K562 (cell line): ENCODE data around the gene NDUFV3. TPM values are rescaled to one million over a fixed set of nuclear protein-coding genes. Genes with fewer than 3 reads are reported as not detected.
A peak's percentile ranks its signal among the peaks of the same experiment; 100 is the strongest.

Experiments
- ETV1 ChIP-seq: fragments of 450-650 bp; conservative IDR thresholded peaks from 2 replicates; pipeline ENCODE4 v1.6.1; 2016; ENCODE audit warnings: missing genetic modification characterization, control low read depth, low read depth, missing compliant biosample characterization
- HDAC1 ChIP-seq, 2 experiments: fragments of 450-650 bp; IDR thresholded peaks; 2 replicates each; pipeline ENCODE4 v1.6.1; 2016 to 2017; ENCODE audit warnings: inconsistent platforms in 1 of 2, mild to moderate bottlenecking in 1 of 2, moderate library complexity in 1 of 2
- KLF1 ChIP-seq: fragments of 450-650 bp; IDR thresholded peaks from 2 replicates; pipeline ENCODE4 v1.6.1; 2016; ENCODE audit warnings: missing genetic modification characterization, missing compliant biosample characterization
- NFIC ChIP-seq: fragments of 450-650 bp; IDR thresholded peaks from 2 replicates; pipeline ENCODE4 v1.6.1; 2017; ENCODE audit warnings: mild to moderate bottlenecking, inconsistent platforms
- PBX2 ChIP-seq, 2 experiments: IDR thresholded peaks in 1 of 2; conservative IDR thresholded peaks in 1 of 2; 2 replicates each; pipeline ENCODE4 v1.6.1; 2016; ENCODE audit warnings: low read depth in 2 of 2, mild to moderate bottlenecking in 1 of 2, missing compliant biosample characterization in 1 of 2, missing genetic modification characterization in 1 of 2, moderate library complexity in 1 of 2
- POLR2AphosphoS5 ChIP-seq: IDR thresholded peaks from 2 replicates; pipeline ENCODE4 v1.6.1; 2011; ENCODE audit warnings: mild to moderate bottlenecking, low read depth, low read length, moderate library complexity; ENCODE audit not compliant: control insufficient read depth, insufficient read depth
- PTTG1 ChIP-seq: fragments of 450-650 bp; IDR thresholded peaks from 2 replicates; pipeline ENCODE4 v1.6.1; 2016; ENCODE audit warnings: low read depth, mild to moderate bottlenecking, missing genetic modification characterization, missing compliant biosample characterization
- RBM39 ChIP-seq: fragments of 200-400 bp; formaldehyde crosslinking; optimal IDR thresholded peaks from 2 replicates; pipeline ENCODE3; 2018; ENCODE audit warnings: low read depth, low read length
- SIN3B ChIP-seq: fragments of 450-650 bp; IDR thresholded peaks from 2 replicates; pipeline ENCODE4 v1.6.1; 2017; ENCODE audit warnings: low read depth, mild to moderate bottlenecking, moderate library complexity
- SMARCE1 ChIP-seq: fragments of 450-650 bp; IDR thresholded peaks from 2 replicates; pipeline ENCODE4 v1.7.1; 2016; ENCODE audit warnings: mild to moderate bottlenecking
- VEZF1 ChIP-seq: fragments of 200-800 bp; sonication (Bioruptor generic); IDR thresholded peaks from 2 replicates; pipeline ENCODE4 v1.6.1; 2017; ENCODE audit warnings: missing genetic modification characterization, missing compliant biosample characterization
- ZC3H4 ChIP-seq: sonication (generic); formaldehyde crosslinking; IDR thresholded peaks from 2 replicates; pipeline ENCODE4 v1.9.0; 2021; ENCODE audit warnings: missing genetic modification reagents, borderline replicate concordance
- ZEB2 ChIP-seq: fragments of 450-650 bp; IDR thresholded peaks from 2 replicates; pipeline ENCODE4 v1.6.1; 2016
- ZNF407 ChIP-seq: fragments of 450-650 bp; IDR thresholded peaks from 2 replicates; pipeline ENCODE4 v1.6.1; 2016; ENCODE audit warnings: low read depth
- ZNF77 ChIP-seq: fragments of 250-450 bp; sonication (Bioruptor Pico); IDR thresholded peaks from 2 replicates; pipeline ENCODE4 v1.5.0; 2020
- polyA plus RNA-seq, 8 experiments: library from polyadenylated mRNA; depleted of rRNA in 4 of 8; stranded (reverse) in 5 of 8; unstranded in 3 of 8; fragments of >200 nt; fragmentation: Nextera tagmentation in 2 of 8; fragmentation: Illumina TruSeq in 1 of 8; extraction: Ambion mirVana in 2 of 8; extraction: Trizol in 1 of 8; gene quantifications; 2 replicates each; pipeline versions ENCODE4 v1.2.1 to v1.2.3, GENCODE V29; 2011 to 2014; ENCODE audit warnings: inconsistent platforms in 1 of 8, missing spikeins in 1 of 8
- total RNA-seq, 7 experiments: library from RNA; depleted of rRNA in 6 of 7; stranded (reverse); fragments of >200 nt in 6 of 7; fragmentation: Illumina TruSeq in 2 of 7; extraction: Trizol in 2 of 7; gene quantifications; 2 replicates each; pipeline versions ENCODE4 v1.2.1 to v1.2.3, GENCODE V29; 2011 to 2021; ENCODE audit warnings: low replicate concordance in 1 of 7

The NDUFV3 gene
- total and polyA plus RNA-seq, 9 of the 15 experiments (the other 6 are each of a cell fraction or from before 2014, with no cell fraction given): 19.1 to 87.8 (median 74.3) TPM

- no peak for TF ChIP-seq PBX2 (CRISPR knock-in tag; IDR thresholded peaks at IDR 0.05; ENCODE audit: low read depth)
- peak; percentile 71 for TF ChIP-seq PBX2 (tag; conservative IDR thresholded peaks at IDR 0.05; ENCODE audit: low read depth)
- TF ChIP-seq ZEB2: no peak
- TF ChIP-seq ZNF77 (CRISPR knock-in tag): no peak
- no peak for TF ChIP-seq ZNF407
- TF ChIP-seq HDAC1 (IDR thresholded peaks at IDR 0.05): peak in 1 of 2 experiments; percentile 54; a peak in 2 of 4 replicates
- no peak for TF ChIP-seq NFIC
- no peak for TF ChIP-seq SMARCE1
- no peak for TF ChIP-seq POLR2AphosphoS5
- no peak for TF ChIP-seq RBM39
- TF ChIP-seq ZC3H4: peak; percentile 66; the same call in 1 of the 2 replicates
- TF ChIP-seq VEZF1 (CRISPR knock-in tag): no peak
- TF ChIP-seq SIN3B: peak; percentile 48; the same call in 1 of the 2 replicates
- TF ChIP-seq ETV1: no peak
- TF ChIP-seq PTTG1 (tag): no peak
- TF ChIP-seq KLF1 (tag): no peak
Measured at GRCh38 chr21:42892582-42892930, 553 bp upstream of the NDUFV3 start (continued).
